Liver (tissue), 9 donors: ENCODE results near the gene ALK. TPM values are rescaled to one million over a fixed set of nuclear protein-coding genes. Genes with fewer than 3 reads are reported as not detected.

Experiments
- DNase-seq: peaks from one replicate; pipeline ENCODE4 v3.0.0-alpha.2; 2017; ENCODE audit warnings: low spot score
- H3K27ac ChIP-seq, 2 donors: one replicate each; pipeline ENCODE4 v1.7.0; 2013; ENCODE audit warnings: inconsistent platforms in 2 of 2, low read length in 2 of 2, control low read depth in 1 of 2, low read depth in 1 of 2, mild to moderate bottlenecking in 1 of 2
- H3K27me3 ChIP-seq, 4 donors: one replicate each; pipeline versions ENCODE4 v1.6.1 to v1.7.0; 2013; ENCODE audit warnings: low read length in 3 of 4, inconsistent platforms in 1 of 4, mild to moderate bottlenecking in 1 of 4, moderate library complexity in 1 of 4; ENCODE audit not compliant: control insufficient read depth in 4 of 4, insufficient read depth in 4 of 4
- H3K36me3 ChIP-seq, 4 donors: one replicate each; pipeline versions ENCODE4 v1.6.1 to v1.7.0; 2013; ENCODE audit warnings: low read length in 3 of 4, mild to moderate bottlenecking in 3 of 4, low read depth in 1 of 4, moderate library complexity in 1 of 4; ENCODE audit not compliant: control insufficient read depth in 4 of 4, insufficient read depth in 3 of 4
- H3K4me1 ChIP-seq, 4 donors: one replicate each; pipeline versions ENCODE4 v1.6.1 to v1.7.0; 2013; ENCODE audit warnings: low read length in 3 of 4, mild to moderate bottlenecking in 3 of 4, moderate library complexity in 1 of 4; ENCODE audit not compliant: control insufficient read depth in 4 of 4, insufficient read depth in 4 of 4
- H3K4me3 ChIP-seq, 3 donors: one replicate each; pipeline versions ENCODE4 v1.6.1 to v1.7.0; 2013; ENCODE audit warnings: low read length in 3 of 3, control low read depth in 1 of 3, low read depth in 1 of 3, mild to moderate bottlenecking in 1 of 3
- H3K9ac ChIP-seq, 2 donors: one replicate each; pipeline ENCODE4 v1.7.0; 2013; ENCODE audit warnings: low read length in 2 of 2, mild to moderate bottlenecking in 2 of 2, moderate library complexity in 2 of 2, control low read depth in 1 of 2, low read depth in 1 of 2
- H3K9me3 ChIP-seq, 4 donors: one replicate each; pipeline versions ENCODE4 v1.6.1 to v1.7.0; 2013; ENCODE audit warnings: low read length in 3 of 4; ENCODE audit not compliant: control insufficient read depth in 4 of 4
- FOXA2 ChIP-seq: IDR thresholded peaks from 2 replicates; pipeline ENCODE4 v1.6.1; 2016; ENCODE audit warnings: antibody characterized with exemption
- GABPA ChIP-seq, 2 donors: IDR thresholded peaks in 1 of 2; conservative IDR thresholded peaks in 1 of 2; 2 replicates each; pipeline ENCODE4 v1.6.1; 2016; ENCODE audit warnings: antibody characterized with exemption in 2 of 2, mild to moderate bottlenecking in 1 of 2, moderate library complexity in 1 of 2
- HNF4G ChIP-seq: IDR thresholded peaks from 2 replicates; pipeline ENCODE4 v1.6.1; 2016; ENCODE audit warnings: antibody characterized with exemption
- JUND ChIP-seq, 2 donors: IDR thresholded peaks; 2 replicates each; pipeline ENCODE4 v1.6.1; 2016; ENCODE audit warnings: antibody characterized with exemption in 2 of 2
- RAD21 ChIP-seq, 2 donors: IDR thresholded peaks; 2 replicates each; pipeline ENCODE4 v1.6.1; 2016; ENCODE audit warnings: antibody characterized with exemption in 2 of 2, mild to moderate bottlenecking in 2 of 2
- RXRA ChIP-seq, 2 donors: IDR thresholded peaks; 2 replicates each; pipeline ENCODE4 v1.6.1; 2017 to 2018; ENCODE audit warnings: antibody characterized with exemption in 2 of 2, mild to moderate bottlenecking in 1 of 2
- SP1 ChIP-seq: IDR thresholded peaks from 2 replicates; pipeline ENCODE4 v1.6.1; 2018; ENCODE audit warnings: antibody characterized with exemption, mild to moderate bottlenecking
- TAF1 ChIP-seq: conservative IDR thresholded peaks from 2 replicates; pipeline ENCODE4 v1.6.1; 2016; ENCODE audit warnings: antibody characterized with exemption, mild to moderate bottlenecking
- YY1 ChIP-seq: IDR thresholded peaks from 2 replicates; pipeline ENCODE4 v1.6.1; 2016; ENCODE audit warnings: antibody characterized with exemption, mild to moderate bottlenecking
- whole genome bisulfite sequencing: extraction: QIAGEN DNeasy Blood & Tissue Kit; methylation state at CpG from one replicate; pipeline ENCODE4 v1.1.7; 2013; 5-methylcytosine and 5-hydroxymethylcytosine counted together
- polyA plus RNA-seq, 2 donors: library from polyadenylated mRNA; stranded (reverse) in 1 of 2; unstranded in 1 of 2; fragments of 200-250 nt in 1 of 2; fragments of >200 nt in 1 of 2; fragmentation: Nextera tagmentation in 1 of 2; extraction: Ambion mirVana in 1 of 2; gene quantifications; one replicate each; pipeline versions ENCODE4 v1.2.1 to v1.2.3, GENCODE V29; 2013 to 2015
- total RNA-seq, 2 donors: library from RNA; depleted of rRNA; stranded (reverse); fragments of >200 nt; gene quantifications; one replicate each; pipeline ENCODE4 v1.2.3, GENCODE V29; 2014
- TF ChIP-seq, protein P1 (sequence below): fragments of 150-350 bp; IDR thresholded peaks from 2 replicates; pipeline ENCODE4 v1.5.1; 2017; ENCODE audit warnings: improper control_type of control experiment, low read depth, low read length; ENCODE audit not compliant: missing input control
- TF ChIP-seq, protein P2 (sequence below): IDR thresholded peaks from 2 replicates; pipeline ENCODE4 v1.6.1; 2016; ENCODE audit warnings: antibody characterized with exemption
- TF ChIP-seq, protein P3 (sequence below): IDR thresholded peaks from 2 replicates; pipeline ENCODE4 v1.6.1; 2016; ENCODE audit warnings: antibody characterized with exemption
- TF ChIP-seq, protein P4 (sequence below): IDR thresholded peaks from 2 replicates; pipeline ENCODE4 v1.6.1; 2016; ENCODE audit warnings: antibody characterized with exemption
- TF ChIP-seq, protein P5 (sequence below): IDR thresholded peaks from 2 replicates; pipeline ENCODE4 v1.6.1; 2016; ENCODE audit warnings: antibody characterized with exemption, mild to moderate bottlenecking
- donor health status: healthy.
- donor health status: healthy.
- donor health status: healthy.
- donor health status: healthy.
- donor health status: healthy.

Gene ALK
- total and polyA plus RNA-seq, 4 donors, result under 0.01 TPM; not detected in 3

DNA sequence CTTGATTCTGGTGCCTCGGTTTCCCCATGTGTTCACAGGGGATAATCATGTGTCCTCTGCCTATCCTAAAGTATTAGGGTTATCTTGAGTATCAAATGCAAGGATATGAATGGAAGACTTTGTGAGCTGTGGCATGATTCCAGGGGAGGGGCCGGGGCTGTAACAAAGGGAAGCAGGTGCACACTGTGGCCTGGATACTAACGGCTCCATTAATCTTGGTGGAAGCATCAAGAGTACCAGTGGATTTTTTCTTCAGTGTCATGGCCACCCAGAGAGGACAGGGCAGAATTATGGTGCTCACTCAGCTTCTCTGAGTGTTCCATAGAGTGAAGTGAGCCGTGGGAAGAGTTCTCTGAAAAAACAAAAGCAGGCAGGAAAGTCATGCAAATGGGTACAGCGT is 320.1 kb downstream of the ALK start:
- no peaks in the 10 kb centered on the region for H3K27me3 ChIP-seq
- H3K9me3 ChIP-seq, result no peaks in the 10 kb centered on the region
- 89% methylated on average over 5 of the region's 5 CpGs for WGBS
- no peak overlapping the region for H3K27ac ChIP-seq
- H3K4me3 ChIP-seq, result no peak overlapping the region
- H3K9ac ChIP-seq, result no peak overlapping the region
- TF ChIP-seq, protein P1, sequence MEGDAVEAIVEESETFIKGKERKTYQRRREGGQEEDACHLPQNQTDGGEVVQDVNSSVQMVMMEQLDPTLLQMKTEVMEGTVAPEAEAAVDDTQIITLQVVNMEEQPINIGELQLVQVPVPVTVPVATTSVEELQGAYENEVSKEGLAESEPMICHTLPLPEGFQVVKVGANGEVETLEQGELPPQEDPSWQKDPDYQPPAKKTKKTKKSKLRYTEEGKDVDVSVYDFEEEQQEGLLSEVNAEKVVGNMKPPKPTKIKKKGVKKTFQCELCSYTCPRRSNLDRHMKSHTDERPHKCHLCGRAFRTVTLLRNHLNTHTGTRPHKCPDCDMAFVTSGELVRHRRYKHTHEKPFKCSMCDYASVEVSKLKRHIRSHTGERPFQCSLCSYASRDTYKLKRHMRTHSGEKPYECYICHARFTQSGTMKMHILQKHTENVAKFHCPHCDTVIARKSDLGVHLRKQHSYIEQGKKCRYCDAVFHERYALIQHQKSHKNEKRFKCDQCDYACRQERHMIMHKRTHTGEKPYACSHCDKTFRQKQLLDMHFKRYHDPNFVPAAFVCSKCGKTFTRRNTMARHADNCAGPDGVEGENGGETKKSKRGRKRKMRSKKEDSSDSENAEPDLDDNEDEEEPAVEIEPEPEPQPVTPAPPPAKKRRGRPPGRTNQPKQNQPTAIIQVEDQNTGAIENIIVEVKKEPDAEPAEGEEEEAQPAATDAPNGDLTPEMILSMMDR, result no peak
- no peak for TF ChIP-seq FOXA2
- no peak for TF ChIP-seq JUND (IDR thresholded peaks at IDR 0.05)
- no peak for TF ChIP-seq RAD21 (IDR thresholded peaks at IDR 0.05)
- no peak for TF ChIP-seq SP1
- TF ChIP-seq, protein P2, sequence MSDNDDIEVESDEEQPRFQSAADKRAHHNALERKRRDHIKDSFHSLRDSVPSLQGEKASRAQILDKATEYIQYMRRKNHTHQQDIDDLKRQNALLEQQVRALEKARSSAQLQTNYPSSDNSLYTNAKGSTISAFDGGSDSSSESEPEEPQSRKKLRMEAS, result no peak
- TF ChIP-seq GABPA (IDR thresholded peaks at IDR 0.05 in 1 of 2, conservative IDR thresholded peaks at IDR 0.05 in 1 of 2), result no peak
- TF ChIP-seq, protein P3, sequence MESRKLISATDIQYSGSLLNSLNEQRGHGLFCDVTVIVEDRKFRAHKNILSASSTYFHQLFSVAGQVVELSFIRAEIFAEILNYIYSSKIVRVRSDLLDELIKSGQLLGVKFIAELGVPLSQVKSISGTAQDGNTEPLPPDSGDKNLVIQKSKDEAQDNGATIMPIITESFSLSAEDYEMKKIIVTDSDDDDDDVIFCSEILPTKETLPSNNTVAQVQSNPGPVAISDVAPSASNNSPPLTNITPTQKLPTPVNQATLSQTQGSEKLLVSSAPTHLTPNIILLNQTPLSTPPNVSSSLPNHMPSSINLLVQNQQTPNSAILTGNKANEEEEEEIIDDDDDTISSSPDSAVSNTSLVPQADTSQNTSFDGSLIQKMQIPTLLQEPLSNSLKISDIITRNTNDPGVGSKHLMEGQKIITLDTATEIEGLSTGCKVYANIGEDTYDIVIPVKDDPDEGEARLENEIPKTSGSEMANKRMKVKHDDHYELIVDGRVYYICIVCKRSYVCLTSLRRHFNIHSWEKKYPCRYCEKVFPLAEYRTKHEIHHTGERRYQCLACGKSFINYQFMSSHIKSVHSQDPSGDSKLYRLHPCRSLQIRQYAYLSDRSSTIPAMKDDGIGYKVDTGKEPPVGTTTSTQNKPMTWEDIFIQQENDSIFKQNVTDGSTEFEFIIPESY, result no peak
- TF ChIP-seq HNF4G, result no peak
- TF ChIP-seq, protein P4, sequence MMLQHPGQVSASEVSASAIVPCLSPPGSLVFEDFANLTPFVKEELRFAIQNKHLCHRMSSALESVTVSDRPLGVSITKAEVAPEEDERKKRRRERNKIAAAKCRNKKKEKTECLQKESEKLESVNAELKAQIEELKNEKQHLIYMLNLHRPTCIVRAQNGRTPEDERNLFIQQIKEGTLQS, result no peak
- TF ChIP-seq TAF1, result no peak
- TF ChIP-seq, protein P5, sequence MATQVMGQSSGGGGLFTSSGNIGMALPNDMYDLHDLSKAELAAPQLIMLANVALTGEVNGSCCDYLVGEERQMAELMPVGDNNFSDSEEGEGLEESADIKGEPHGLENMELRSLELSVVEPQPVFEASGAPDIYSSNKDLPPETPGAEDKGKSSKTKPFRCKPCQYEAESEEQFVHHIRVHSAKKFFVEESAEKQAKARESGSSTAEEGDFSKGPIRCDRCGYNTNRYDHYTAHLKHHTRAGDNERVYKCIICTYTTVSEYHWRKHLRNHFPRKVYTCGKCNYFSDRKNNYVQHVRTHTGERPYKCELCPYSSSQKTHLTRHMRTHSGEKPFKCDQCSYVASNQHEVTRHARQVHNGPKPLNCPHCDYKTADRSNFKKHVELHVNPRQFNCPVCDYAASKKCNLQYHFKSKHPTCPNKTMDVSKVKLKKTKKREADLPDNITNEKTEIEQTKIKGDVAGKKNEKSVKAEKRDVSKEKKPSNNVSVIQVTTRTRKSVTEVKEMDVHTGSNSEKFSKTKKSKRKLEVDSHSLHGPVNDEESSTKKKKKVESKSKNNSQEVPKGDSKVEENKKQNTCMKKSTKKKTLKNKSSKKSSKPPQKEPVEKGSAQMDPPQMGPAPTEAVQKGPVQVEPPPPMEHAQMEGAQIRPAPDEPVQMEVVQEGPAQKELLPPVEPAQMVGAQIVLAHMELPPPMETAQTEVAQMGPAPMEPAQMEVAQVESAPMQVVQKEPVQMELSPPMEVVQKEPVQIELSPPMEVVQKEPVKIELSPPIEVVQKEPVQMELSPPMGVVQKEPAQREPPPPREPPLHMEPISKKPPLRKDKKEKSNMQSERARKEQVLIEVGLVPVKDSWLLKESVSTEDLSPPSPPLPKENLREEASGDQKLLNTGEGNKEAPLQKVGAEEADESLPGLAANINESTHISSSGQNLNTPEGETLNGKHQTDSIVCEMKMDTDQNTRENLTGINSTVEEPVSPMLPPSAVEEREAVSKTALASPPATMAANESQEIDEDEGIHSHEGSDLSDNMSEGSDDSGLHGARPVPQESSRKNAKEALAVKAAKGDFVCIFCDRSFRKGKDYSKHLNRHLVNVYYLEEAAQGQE, result no peak
- TF ChIP-seq YY1, result no peak
- no peaks in the 10 kb centered on the region for H3K36me3 ChIP-seq
- DNase-seq, result no peak
- H3K4me1 ChIP-seq, result no peaks in the 10 kb centered on the region

DNA sequence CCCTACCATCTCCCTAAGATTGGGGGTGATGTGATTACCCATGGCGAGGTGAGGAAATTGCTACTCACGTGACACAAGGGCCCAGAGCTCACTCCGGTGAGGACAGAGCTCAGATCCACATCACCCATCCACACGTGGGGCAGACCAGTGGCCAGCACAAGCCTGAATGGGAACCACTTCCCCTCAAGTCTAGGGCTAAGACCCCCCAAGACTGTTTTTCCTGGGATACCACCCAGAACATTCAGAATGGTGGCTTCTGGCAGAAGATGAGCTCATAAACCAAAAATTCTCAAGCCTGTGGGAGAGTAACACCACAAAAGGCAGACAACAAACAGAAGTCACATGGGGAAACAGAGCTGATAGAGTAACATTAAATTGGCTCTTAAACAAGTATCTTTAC is 321.4 kb downstream of the ALK start:
- Histone ChIP-seq H3K36me3 (no peaks in the 10 kb centered on the region), H3K4me1 (no peaks in the 10 kb centered on the region), H3K4me3 (no peak overlapping the region), H3K27me3 (no peaks in the 10 kb centered on the region), H3K9ac (no peak overlapping the region), H3K9me3 (no peaks in the 10 kb centered on the region), H3K27ac (no peak overlapping the region)
- DNase-seq, result no peak
- WGBS, result 92% methylated on average over 4 of the region's 4 CpGs
- no peak for TF ChIP-seq TAF1
- TF ChIP-seq RXRA (IDR thresholded peaks at IDR 0.05), result no peak
- TF ChIP-seq SP1, result no peak
- TF ChIP-seq YY1, result no peak
